GM21360 (cell line): ENCODE measurements around the gene TRDN.
"Not testable (repeated sequence)": the region's sequence is repeated elsewhere in the genome, so short reads cannot be mapped to it uniquely, and the experiment has no call there.

Source experiments
- ATAC-seq: cut with Tn5 transposase; IDR thresholded peaks from one replicate; pipeline ENCODE4 v1.9.1; 2021; ENCODE audit warnings: mild to moderate bottlenecking, moderate library complexity; ENCODE audit not compliant: unreplicated experiment

TRDN gene

GRCh38 chr6:123515715-123516114, 121.0 kb downstream of the TRDN start:
- no peak for ATAC-seq

- ATAC-seq, result no peak
These were observed 127.6 kb downstream of the TRDN start for GRCh38 chr6:123509112-123509511.

GRCh38 chr6:123508290-123508689, 128.5 kb downstream of the TRDN start:
- ATAC-seq, result no peak

- ATAC-seq, result no peak
These were observed 129.2 kb downstream of the TRDN start for GRCh38 chr6:123507582-123507981.

GRCh38 chr6:123503619-123504018, 133.1 kb downstream of the TRDN start:
- no peak for ATAC-seq

- no peak for ATAC-seq
These were observed 139.7 kb downstream of the TRDN start for GRCh38 chr6:123497025-123497424.

GRCh38 chr6:123489589-123489988, 147.2 kb downstream of the TRDN start:
- ATAC-seq, result no peak

- no peak for ATAC-seq
These were observed 155.8 kb downstream of the TRDN start for GRCh38 chr6:123480986-123481385.

GRCh38 chr6:123472025-123472702, 164.6 kb downstream of the TRDN start:
- ATAC-seq, result not testable (repeated sequence)

GRCh38 chr6:123467392-123467791, 169.4 kb downstream of the TRDN start:
- ATAC-seq, result no peak

GRCh38 chr6:123462152-123462551, 174.6 kb downstream of the TRDN start:
- no peak for ATAC-seq

- no peak for ATAC-seq
These were observed 178.5 kb downstream of the TRDN start for GRCh38 chr6:123458218-123458617.

GRCh38 chr6:123456836-123457235, 179.9 kb downstream of the TRDN start:
- no peak for ATAC-seq

- ATAC-seq, result no peak
These were observed 182.3 kb downstream of the TRDN start for GRCh38 chr6:123454448-123454847.

GRCh38 chr6:123453071-123453470, 183.7 kb downstream of the TRDN start:
- ATAC-seq, result not testable (repeated sequence)

- ATAC-seq, result no peak
These were observed 188.4 kb downstream of the TRDN start for GRCh38 chr6:123448306-123448884.

- ATAC-seq, result no peak
These were observed 189.3 kb downstream of the TRDN start for GRCh38 chr6:123447315-123447937.

GRCh38 chr6:123439371-123439770, 197.4 kb downstream of the TRDN start:
- ATAC-seq, result no peak

- ATAC-seq, result no peak
These were observed 202.6 kb downstream of the TRDN start for GRCh38 chr6:123434186-123434585.

GRCh38 chr6:123430970-123431369, 205.8 kb downstream of the TRDN start:
- no peak for ATAC-seq

GRCh38 chr6:123427008-123427407, 209.7 kb downstream of the TRDN start:
- no peak for ATAC-seq

GRCh38 chr6:123423130-123423529, 213.6 kb downstream of the TRDN start:
- ATAC-seq, result no peak
